LoVo (cell line): ENCODE measurements around the gene ADGRB2.

Experiments
- DNase-seq: peaks from one replicate; pipeline ENCODE4 v3.0.0-alpha.2; 2016; ENCODE audit warnings: low spot score

The ADGRB2 gene

GRCh38 chr1:31764312-31765040 is at the start of gene ADGRB2:
Gene ADGRB2, minus strand, starts transcription at chr1:31764340. Its CDS starts 7,119 bp downstream, at chr1:31757221.
- peak; percentile 16 for DNase-seq

DNA sequence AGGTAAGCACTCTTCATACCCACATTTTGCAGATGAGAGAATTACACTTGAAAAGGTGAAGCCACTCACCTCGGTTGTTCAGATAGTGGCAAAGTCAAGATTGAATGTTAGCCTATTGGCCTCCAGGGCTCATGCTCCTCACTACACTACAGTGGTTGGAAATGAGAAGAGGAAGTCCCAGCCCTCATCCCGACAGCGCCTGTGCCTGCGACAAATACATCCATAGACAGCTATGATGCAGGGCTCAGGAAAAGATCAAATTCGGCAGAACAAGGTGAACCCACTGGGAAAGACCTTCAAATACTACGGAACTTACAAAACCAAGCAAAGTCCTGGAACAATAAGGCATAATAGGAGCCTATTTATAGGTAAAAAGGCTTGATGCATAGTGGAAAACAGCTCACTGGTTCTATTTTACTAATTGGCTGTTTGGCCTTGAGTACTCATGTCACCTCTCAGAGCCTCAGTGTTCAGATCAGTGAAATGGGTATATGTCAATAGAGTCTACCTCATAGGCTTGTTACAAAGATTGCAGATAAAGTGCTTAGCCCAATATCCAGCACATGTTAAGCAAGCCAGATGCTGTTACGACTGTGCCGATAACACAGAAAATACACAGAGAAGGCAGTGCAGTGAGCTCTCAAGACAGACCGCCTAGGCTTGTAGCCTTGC is 48.2 kb upstream of the ADGRB2 start:
- DNase-seq = no peak

DNA sequence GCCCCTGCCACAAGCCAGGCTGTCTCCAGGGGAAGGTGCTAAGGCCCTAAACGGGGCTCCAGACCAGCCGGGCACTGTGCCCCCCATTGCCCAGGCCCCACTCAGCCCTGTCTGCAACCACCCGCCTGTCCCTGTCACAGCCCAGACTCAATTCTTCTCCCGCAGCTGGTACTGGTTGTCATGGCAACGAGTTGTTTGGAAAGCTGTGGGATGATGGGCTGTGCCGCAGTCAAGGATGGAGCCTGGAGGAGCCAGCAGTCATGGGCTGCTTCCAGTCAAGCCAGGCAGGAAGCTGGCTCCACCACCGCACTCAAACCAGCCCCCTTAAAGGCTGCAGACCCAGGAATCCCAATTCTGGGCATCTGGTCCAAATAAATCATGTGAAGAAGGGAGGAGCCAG is 47.5 kb upstream of the ADGRB2 start:
- no peak for DNase-seq

- no peak for DNase-seq
Measured at GRCh38 chr1:31809698-31810097, 45.6 kb upstream of the ADGRB2 start.

DNA sequence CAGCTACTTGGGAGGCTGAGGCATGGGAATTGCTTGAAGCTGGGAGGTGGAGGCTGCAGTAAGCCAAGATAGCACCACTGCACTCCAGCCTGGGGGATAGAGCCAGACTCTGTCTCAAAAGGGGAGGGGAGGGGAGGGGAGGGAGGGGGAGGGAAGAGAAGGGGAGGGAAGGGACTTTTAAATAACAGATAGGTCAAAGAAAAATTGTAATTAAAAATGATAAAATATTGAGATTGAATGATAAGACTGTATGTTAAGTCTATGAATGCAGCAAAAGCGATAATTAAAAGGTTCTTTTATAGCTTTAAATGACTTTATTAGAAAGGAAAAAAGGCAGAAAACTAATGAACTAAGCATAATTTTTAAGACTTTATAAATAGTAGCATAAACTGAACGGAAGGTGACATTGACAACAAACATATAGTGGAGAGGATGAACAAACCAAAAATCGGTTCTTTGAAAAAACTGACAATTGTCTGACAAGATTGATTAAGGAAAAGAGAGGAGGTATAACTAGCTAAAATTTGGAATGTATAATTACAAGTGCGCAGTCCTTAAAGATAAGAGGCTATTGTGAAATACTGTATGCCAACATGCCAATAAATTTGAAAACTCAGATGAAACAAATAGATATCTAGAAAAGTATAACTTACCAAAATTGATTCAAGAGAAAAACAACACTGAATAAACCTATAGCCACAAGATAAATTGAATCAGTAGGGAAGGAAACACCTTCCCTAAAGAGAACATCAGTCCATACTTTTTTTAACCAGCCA is 43.3 kb upstream of the ADGRB2 start:
- no peak for DNase-seq

DNA sequence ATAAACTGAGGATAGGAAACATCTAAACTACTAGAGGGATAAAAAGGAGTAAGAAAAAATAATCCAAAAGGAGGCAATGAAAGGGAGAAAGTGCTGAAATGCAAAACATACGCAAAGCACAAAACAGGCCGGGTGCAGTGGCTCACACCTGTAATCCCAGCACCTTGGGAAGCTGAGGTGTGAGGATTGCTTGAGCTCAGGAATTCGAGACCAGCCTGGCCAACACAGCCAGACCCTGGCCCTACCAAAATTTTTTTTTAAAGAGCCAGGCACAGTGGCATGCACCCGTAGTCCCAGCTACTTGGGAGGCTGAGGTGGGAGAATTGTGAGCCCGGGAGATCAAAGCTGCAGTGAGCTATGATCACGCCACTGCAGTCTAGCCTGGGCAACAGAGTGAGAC is 41.2 kb upstream of the ADGRB2 start:
- no peak for DNase-seq

- no peak for DNase-seq
Measured at GRCh38 chr1:31804098-31804497, 40.0 kb upstream of the ADGRB2 start.

DNA sequence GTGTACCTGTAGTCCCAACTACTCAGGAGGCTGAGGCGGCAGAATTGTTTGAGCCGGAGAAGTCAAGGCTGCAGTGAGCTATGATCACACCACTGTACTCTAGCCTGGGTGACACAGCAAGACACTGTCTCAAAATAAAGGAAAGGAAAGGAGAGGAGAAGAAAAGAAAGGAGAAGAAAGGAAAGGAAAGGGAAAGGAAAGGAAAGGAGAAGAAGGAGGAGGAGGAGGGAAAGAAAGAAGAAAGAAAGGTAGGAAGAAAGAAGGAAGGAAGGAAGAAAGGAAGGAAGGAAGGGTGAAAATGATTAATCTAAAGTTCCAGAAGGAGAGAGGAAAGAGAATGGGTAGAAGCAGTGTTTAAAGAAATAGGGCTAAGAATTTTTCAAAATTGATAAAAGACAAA is 39.5 kb upstream of the ADGRB2 start:
- DNase-seq = no peak

DNA sequence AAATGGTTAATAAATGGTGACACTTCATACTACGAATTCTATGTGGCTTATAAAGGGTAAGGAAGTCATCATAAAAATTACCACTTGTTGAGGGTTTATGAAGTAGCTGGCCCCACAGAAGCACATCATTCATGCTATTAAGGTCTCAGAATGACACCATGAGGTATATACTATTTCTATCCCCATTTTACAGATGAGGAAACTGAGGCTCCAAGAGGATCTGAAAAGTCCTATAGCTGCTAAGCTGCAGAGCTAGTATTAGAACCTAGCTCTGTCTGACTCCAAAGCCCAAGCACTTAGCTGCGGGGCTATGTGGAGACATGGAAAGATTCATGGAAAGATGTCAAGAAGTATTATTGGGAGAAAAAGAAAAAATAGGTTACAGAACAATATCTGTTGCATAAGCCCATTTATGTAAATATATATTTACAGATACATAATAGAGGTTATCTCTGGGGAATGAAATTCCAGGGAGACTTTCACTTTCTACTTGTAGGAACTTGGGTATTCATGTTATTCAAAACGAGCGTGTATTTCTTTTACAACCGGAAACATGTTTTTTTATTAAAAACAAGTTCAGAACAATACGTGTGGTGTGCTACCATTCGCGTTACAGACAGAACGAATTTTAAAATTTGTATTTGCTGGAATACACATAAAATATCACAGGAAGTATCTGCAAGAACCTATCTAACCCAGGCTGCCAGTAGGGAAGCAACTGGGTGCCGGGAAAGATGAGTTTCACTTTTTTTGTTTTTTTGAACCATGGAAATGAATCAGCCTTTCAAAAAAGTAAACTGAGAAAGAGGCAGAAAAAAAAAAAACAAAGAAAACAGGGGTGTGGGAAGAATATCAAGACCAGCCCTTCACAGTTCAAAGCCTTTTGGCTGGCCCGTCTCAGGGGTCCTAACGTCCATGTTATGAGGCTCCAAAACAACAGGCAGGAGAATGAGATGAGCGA is 38.3 kb upstream of the ADGRB2 start:
- no peak for DNase-seq

DNA sequence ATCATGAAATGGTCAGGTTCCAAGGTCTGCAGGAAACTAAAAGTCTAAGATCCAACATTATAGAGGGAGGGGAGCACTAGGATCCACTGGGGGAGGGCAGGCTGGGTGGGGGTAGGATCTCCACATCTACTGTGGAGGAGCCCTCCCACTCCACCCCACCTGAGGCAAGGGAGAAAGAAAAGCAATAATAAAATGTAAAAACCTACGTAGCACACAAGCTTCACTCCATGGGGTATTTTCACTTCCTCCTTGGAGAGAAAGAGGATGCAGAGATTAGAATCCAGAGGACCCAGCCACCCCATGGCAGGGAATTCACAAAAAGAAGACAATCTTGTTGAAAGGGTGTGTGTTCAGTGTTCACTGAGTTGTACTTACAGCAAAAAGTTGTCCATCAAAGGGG is 37.3 kb upstream of the ADGRB2 start:
- no peak for DNase-seq

DNA sequence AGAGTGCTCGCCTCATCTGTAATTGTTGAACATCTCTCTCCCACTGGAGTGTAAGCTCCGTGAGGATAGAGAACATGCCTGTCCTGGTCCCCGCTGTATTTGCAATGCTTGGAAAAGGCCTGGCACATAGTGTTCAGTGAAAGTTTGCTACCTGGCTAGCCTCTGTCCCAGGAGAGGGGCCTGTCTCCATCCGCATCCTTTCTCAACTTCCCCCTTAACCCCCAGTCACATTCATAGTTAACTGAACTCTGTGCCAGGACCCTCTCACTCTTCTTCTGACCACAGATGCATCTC is 36.5 kb upstream of the ADGRB2 start:
- DNase-seq = no peak

GRCh38 chr1:31799895-31800673 is 35.9 kb upstream of the ADGRB2 start:
- DNase-seq = no peak

DNA sequence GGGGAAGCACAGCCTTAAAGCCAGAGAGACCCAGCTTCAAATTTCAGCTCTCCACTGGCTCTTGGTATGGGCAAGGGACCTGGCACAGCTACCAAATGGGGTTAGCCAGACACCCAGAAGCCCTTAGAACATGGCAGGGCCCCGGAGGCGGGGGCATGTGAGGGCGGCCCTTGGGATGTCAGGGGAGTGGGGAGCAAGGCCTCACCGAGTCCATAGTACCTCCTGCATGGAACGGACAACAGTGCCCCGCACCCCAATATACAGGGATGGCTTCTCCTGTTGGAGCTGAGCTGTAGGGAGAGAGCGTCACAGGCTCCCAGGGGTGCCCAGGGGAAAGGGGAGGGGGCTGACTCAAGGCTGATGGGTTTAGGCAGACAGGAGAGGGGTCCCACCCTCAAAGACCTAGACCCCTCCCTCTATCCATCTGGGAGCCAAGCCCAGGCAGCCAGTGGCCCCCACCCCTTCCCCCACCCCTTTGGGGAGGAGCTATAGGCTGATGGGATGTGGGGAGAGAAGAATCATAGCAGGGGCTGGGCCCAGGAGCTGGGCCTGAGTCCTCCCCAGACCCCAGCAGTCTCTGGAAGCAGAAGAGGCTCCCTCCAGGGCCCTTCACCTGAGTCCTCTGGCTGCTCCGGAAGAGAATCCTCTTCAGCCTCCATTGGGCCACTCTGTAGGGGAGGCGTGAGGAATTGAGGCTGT is 35.2 kb upstream of the ADGRB2 start:
- no peak for DNase-seq

DNA sequence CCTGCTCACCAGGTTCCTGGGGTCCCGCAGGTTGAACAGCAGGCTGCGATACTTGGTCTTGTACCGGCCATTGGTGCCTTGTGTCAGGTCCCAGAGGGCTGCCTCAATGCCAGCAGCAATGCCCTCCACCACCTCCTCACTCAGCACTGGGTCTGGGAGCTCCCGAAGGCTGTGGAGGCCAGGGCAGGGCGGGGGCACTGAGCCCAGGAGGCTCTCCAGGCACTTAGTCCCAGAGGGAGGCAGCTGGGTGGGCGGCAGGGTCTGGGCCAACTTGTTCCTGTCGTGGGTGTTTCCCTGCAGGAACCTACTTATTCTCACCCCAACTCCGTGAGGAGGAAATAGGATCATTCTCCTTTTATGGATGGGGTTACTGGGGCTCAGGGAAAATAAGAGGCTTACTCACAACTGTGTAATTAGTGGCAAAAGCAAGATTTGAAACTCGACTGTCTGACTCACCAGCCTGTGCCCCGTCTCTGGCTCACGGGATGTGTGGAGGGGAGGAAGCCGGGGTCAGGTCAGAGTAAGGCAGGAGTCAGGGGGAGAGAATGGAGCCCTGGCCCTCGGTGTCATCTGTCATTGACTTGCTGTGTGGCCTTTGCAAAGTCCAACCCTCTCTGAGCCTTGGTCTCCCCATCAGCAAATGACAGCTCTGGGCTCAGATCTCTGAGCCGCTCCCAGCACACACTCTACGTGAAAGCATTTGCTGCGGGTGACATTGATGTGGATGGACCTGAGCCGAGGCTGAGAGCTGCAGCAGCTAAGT is 34.5 kb upstream of the ADGRB2 start:
- DNase-seq = peak; percentile 12

DNA sequence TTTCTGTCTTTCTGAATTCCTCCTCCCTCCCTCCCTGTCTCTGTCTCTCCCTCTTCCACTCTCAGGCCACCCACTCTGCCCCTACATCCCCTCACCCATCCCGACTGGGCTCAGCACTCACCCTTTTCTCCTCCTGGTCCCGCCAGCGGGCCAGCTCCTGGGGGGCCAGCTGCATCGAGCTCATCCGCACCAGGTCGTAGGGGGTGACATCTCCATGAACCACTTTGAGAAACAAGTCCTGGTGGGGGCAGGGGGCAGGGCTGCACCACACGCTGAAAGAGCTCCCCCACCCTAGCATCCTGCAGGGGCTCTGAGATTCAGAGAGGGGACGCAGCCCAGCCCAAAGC is 33.9 kb upstream of the ADGRB2 start:
- DNase-seq = no peak

DNA sequence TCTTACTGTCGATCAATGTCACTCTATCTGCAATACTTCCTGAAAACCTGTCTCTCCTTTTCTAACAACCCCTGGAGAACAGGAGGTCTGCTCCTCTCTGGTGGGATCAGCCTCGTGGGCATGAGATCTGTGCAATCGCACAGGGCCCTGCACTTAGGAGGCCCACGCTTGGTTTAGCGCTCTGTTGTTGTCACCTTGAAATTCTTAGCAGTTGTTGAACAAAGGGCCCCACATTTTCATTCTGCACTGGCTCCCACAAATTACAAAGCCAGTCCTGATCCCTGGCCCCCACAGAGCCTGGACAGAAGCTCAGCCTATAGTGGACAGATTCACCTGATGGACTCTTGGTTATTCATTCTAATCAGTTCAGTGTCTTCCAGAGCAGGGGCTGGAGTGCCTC is 33.1 kb upstream of the ADGRB2 start:
- no peak for DNase-seq

DNA sequence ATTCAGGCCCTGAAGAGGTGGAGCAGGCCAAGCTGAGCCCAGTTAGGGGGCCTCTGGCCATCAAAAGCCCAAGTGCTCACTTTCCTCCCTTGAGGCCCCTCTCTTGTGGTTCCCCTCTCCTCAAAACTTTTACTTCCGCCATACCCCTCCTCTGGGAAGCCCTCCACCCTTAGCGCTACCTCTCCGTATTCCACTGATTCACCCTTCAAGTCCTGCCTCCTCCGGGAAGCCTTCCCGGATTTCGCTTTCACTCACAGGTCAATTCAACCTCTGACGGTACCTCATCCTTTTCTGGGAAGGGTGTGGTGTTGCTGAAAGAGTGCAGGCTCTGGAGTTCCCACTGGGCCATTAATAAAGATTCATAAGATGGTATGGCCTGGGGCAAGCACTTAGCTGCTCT is 32.6 kb upstream of the ADGRB2 start:
- no peak for DNase-seq

DNA sequence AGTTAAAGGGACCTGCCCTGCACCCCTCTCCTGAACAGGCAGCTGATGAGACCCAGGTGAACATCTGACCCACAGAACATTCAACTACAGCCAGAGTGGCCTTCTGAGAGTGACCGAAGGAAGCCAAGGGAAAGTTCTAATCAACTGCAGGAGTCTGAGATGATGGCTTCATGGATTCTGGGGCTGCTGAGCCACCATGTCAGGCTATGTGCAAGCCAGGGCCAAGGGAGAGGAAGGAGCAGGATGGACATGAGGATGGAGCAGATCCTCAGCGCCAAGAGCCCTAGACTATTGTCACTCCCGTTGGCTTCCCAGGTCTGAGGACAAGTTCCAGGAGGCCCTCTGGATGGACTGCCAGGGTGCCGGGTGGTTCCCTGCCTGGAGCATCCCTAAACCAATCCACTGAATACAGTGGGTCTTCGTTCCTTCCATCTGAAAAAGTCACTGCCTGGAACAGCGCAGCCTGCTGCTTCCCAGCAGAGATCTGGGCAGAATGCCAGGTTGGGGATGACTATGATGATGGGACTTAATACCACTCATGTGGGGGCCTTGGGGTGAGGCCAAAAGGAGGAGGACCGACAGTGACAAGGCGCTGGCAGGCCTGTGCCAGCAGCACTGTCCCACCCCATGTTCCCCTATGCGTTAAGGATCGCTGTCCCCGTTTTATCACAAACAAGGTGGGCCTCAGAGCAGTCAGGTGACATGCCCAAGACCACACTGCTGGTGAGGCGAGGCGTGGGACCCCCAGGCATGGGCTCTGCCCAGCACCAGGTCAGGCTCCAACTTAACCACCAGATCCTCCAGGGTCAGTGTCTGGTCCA is 31.9 kb upstream of the ADGRB2 start:
- DNase-seq = peak; percentile 25

- no peak for DNase-seq
Measured at GRCh38 chr1:31795096-31795675, 31.0 kb upstream of the ADGRB2 start.
